HG03469 (cell line): ENCODE data around the gene RAB33A.

Experiments used
- ATAC-seq: cut with Tn5 transposase; IDR thresholded peaks from one replicate; pipeline ENCODE4 v1.9.1; 2021; ENCODE audit warnings: mild to moderate bottlenecking, moderate library complexity, moderate number of reproducible peaks; ENCODE audit not compliant: unreplicated experiment

RAB33A gene

DNA sequence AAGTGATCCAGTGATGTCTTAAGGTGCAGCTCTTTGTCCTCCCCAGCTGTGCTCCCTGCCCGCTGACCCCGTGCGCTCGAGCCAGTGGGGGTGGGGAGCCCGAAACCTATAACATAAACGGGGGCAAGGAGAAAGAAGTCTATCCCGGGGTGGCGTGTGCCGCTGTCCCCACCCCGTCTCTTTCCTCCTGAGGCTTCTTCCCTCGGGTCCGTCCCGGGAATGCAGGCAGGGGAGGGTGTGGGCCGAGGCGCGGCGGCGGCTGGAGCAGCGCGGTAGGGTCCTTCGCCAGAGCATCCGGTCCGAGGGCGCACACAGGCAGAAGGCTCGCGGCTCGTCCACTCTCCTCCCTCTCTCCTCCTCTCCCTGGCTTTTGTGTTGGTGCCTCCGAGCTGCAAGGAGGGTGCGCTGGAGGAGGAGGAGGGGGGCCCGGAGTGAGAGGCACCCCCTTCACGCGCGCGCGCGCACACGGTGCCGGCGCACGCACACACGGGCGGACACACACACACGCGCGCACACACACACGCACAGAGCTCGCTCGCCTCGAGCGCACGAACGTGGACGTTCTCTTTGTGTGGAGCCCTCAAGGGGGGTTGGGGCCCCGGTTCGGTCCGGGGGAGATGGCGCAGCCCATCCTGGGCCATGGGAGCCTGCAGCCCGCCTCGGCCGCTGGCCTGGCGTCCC is at the start of gene RAB33A:
RAB33A (plus strand) TSS at position 517 of the 681 bp plus-strand sequence; CDS start at position 618, 101 bp downstream.
- ATAC-seq, result no peak

- no peak for ATAC-seq
These were observed 47.2 kb upstream of the RAB33A start for GRCh38 chrX:130124577-130124976.

DNA sequence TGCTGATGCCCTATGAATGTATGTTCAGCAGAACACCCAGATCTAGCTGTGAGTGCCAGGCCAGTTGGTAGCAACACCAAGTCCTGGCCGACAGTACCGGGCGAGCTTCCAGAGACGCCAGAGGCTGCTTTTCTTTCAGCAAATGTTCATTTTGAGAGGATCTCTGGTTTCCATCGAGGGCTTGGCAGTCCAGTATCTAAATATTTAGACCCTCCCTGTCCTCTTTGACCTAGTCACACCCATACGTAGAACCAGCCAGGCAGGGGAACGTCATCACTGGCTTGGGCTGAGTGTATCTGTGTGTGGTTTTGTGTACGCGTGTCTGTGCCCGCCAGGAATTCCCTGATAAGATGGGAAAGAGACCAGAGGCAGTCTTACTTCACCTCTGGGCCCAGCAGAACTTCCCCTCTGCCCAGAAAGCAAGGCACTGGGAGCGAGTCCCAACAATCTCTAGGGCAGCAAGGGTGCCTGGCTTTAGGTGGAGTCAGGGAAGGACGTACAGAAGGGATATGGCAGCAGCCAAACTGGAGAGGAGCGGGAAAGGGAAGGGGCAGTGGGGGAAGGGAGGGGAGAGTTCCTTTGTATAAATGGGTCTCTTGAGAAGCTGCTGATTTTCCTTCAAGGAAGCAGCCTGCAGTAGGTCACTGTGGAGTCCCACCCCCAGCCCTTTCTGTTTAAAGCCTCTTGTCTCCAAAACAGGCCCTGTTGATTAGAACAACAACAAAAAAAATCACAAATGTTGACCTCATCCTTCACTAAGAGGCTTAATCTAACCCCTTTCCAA is 46.5 kb upstream of the RAB33A start:
- ATAC-seq, result no peak

- no peak for ATAC-seq
These were observed 40.8 kb upstream of the RAB33A start for GRCh38 chrX:130130990-130131389.

DNA sequence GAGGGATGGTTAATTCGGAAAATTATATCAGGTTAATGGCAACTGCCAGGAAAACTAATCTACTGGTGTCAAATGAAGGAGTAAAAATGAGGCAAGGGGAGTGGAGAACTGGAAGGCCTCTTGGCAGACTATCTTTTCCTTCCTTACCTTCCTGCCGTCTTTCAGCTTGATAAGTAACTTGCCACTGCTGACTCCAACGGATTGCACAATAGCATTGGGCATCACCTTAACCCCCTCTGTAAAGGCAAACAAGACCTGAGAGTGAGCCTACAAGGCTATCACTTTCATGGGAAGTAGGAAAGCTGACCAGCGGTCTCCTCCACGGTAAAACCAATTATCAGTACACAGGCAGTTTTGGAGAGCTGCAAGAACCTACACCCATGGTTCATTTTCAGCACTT is 35.3 kb upstream of the RAB33A start:
- no peak for ATAC-seq

- no peak for ATAC-seq
These were observed 34.8 kb upstream of the RAB33A start for GRCh38 chrX:130136961-130137360.

- no peak for ATAC-seq
These were observed 32.1 kb upstream of the RAB33A start for GRCh38 chrX:130139474-130140201.

- ATAC-seq, result no peak
These were observed 27.3 kb upstream of the RAB33A start for GRCh38 chrX:130144509-130144908.

DNA sequence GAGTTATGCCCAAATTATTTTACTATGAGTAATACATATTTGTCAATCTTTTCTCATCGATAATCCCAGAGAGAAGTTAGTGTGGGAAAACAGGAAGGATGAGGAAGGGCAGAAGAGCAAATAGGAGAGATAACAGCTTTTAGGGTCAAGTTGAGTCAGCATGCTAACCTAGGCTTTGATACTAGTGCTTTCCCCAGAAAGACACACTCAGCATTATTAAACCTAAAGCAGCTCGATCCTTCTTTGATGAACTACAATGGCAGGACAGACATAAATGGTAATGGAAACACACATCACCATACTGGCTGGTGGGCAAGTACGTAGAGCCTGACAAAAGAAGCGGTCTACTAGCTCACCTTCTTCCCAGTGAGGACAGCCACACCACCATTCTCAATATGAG is 26.6 kb upstream of the RAB33A start:
- no peak for ATAC-seq

GRCh38 chrX:130147631-130148030 is 24.1 kb upstream of the RAB33A start:
- no peak for ATAC-seq

DNA sequence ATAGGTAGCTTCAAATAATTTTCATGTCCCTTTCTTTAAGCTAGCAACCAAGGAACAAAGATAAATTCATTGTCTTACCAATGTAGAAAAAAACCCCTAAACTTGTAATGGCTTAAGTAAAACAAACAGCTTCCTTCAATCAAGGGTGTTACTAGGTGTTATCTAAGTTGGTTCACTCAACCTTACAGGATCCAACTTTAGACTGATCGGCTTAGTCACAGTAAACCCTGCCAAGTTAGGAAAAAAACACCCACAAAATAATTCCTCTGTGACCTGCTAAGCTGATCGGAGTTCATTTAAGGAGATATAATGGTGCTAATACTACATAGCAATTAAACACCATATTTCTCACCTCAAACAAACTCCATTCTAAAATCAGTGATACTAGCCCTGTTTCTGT is 16.2 kb upstream of the RAB33A start:
- ATAC-seq, result no peak

DNA sequence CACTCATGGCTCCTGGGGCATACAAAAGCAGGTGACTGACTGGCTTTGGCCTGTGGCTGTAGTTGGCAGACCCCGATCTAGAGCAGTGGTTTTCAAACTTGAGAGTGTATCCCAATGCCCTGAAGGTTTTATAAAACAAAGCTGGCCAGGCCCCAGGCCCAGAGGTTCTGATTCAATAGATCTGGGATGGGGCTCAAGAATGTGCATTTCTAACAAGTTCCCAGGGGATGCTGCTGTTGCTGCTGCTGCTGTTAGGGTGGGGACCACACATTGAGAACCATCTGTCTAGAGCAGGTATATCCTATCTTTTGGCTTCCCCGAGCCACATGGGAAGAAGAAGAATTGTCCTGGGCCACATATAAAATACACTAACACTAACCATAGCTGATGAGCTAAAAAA is 13.5 kb upstream of the RAB33A start:
- ATAC-seq, result no peak

GRCh38 chrX:130159776-130160175 is 12.0 kb upstream of the RAB33A start:
- no peak for ATAC-seq

DNA sequence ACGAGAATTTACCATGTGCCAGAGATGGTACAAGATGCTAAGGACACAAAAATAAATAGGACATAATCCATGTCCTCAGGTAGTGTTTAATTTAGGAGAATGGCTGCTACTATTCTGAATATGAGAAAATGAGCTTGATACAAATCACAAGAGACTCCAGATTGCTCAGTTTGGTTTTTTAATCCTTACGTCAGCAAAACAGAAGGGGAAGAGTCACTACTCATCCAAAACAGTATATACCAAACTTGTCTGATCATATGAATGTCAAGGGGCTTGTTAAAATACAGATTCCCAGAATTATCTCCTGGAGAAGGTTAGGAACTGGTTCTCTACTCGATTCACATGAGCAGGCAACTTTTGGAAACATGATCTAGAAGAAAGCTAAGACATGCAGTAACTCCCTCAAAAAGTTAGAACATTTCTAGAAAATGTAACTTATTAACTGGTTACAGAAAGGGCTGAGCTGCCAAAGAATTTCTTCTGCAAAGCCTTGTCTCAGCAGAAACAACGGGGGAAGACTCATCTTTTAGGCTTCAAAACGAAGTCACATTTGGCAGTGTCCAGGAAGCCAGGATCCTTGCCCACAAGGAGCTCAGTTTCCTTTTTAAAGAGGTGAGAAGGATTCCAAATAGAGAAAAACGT is 9.5 kb upstream of the RAB33A start:
- ATAC-seq, result no peak

DNA sequence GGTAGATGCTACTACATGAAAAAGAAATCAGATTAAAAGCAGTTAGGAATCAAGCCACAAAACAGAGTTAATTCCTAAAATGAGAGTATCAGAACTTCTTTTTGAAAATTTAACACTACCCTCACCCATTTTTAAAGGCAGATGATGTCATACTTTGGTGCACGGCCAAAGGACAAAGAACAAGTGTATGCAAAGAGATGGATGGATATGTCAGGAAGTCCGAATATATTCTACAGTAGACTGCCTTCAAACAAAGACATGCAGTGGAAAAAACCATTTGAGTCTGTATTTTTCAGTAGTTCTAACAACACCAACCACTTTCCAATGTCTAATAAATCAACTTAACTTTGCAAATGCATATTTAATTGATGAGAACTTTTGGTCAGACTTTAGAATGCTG is 8.4 kb upstream of the RAB33A start:
- ATAC-seq, result no peak

DNA sequence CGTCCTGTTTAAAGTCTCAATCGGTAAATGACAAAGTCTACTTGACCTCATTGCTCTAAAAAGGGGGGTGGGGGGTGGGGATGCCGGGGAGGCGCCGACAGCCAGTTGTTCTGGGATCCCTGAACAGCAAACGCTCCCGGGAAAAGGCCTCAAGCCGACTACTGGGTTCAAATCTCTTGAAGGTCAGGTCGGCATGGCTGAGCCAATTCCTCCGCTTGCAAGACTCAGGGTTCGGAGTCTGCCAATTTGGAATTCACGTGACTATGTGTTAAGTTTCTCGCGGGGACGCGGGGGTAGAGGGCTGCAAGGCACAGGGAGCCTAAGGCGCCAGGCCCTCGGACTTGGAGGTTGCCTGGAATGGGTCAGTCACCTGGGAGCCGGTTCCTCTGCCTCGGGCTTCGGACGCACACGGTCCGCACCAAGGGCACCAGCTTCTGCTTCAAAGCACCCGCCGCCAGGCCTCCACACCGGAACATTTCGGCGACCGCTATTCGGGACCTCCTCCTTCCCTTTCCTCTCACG is 6.5 kb upstream of the RAB33A start:
- peak; percentile 3 for ATAC-seq

GRCh38 chrX:130165703-130166502 is 5.9 kb upstream of the RAB33A start, which contains the start of gene AIFM1:
Gene AIFM1 (minus strand): TSS chrX:130165841. CDS start chrX:130165656, 185 bp downstream.
- peak; percentile 89 for ATAC-seq

- no peak for ATAC-seq
These were observed 5.3 kb upstream of the RAB33A start for GRCh38 chrX:130166503-130166777.

- ATAC-seq, result no peak
These were observed 4.7 kb upstream of the RAB33A start for GRCh38 chrX:130167040-130167439.

DNA sequence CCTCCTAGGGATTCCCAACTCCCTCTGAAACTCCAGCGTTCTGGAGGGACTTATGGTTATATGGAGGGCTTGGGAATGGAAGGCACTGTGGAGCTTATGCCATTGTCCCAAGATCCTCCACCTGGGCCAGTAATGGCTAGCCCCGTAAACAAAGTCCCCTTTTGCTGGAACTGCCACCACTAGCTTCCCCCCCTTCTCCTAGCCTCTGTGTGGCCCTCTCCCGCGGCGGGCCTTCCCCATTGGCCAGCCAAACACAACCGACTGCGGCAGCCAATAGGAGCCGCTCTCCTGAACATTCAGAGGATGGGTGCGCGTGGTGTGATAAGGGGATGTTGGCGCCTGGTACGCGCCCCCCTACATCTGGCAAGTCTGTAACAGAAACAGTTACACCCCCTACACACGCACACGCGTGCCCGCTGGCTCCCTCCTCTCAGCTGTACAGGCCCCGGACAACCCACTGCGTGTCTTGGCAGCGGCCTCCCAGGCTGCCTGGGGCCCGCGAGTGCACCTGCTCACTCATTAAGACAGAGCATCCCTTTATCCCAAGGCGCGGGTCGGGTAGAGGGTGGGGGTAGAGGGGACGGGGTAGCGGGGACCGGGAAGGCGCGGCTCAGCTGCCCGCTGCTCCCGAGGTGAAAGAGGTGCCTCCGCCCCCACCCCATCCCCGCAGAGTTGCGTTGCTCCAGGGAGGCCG is 863 bp upstream of the RAB33A start:
- ATAC-seq, result peak; percentile 61
